HAP-1 (cell line): Measurements from ENCODE around the gene BRD7.

Experiments
- DNase-seq, 2 experiments: peaks; one replicate each; pipeline ENCODE4 v3.0.0-alpha.2; 2016 to 2020; ENCODE audit warnings: low spot score in 2 of 2
- H3K27me3 ChIP-seq: fragments of 250-450 bp; sonication (Bioruptor Pico); 2 replicates; pipeline ENCODE4 v1.5.1; 2020; ENCODE audit warnings: low read depth, mild to moderate bottlenecking, moderate library complexity
- H3K36me3 ChIP-seq: fragments of 250-450 bp; sonication (Bioruptor Pico); replicated peaks from 2 replicates; pipeline ENCODE4 v1.5.1; 2020; ENCODE audit warnings: mild to moderate bottlenecking
- H3K4me1 ChIP-seq: fragments of 250-450 bp; sonication (Bioruptor Pico); 2 replicates; pipeline ENCODE4 v1.5.1; 2020; ENCODE audit warnings: mild to moderate bottlenecking
- H3K4me3 ChIP-seq: fragments of 250-450 bp; sonication (Bioruptor Pico); 2 replicates; pipeline ENCODE4 v1.5.1; 2020; ENCODE audit warnings: mild to moderate bottlenecking, moderate library complexity
- H3K9me3 ChIP-seq: fragments of 250-450 bp; sonication (Bioruptor Pico); 2 replicates; pipeline ENCODE4 v1.5.1; 2020; ENCODE audit warnings: mild to moderate bottlenecking, moderate library complexity
- in situ Hi-C: fragments of 300-500 bp; cut with MboI; formaldehyde crosslinking; loops from 3 replicates; pipeline ENCODE4 v1.14.3; 2020; ENCODE audit warnings: low sequenced_read_pairs, inconsistent platforms, mixed read lengths

BRD7 gene

DNA sequence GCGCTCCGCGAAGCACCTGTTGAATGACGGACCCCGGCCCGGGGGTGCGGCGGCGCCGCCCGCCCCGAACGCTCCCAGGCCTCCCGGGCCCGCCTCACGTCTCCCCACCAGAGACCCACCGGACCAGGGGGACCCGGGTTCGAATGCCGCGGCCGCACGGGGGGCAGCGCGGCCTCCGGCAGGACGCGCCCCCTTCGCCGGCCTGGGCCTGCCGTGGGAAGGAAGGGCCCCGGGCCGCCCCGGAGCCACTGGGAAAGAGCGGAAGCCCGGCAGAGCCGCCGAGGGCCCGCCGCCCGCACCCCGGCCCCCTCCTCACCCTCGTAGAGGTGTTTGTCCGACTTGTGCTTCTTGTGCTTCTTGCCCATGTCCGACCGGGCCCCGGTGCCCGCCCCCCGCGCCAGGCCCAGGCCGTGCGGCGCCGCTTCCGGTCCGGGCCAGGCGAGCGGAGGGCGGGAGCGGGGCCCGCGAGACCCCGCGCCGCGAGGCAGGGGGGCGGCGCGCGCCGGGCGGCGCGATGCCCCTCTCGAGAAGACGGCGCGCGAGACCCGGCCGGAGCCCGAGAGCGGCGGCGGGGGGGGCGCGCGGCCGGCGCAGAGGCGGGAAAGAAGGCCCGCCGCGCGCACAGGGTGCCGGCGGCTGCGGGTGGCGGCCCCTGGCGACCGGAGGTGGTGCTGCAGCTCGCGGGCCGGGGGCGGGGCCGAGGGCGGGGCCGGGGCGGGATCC lies at the start of gene BRD7:
BRD7 (minus strand) TSS at position 579 of the 723 bp plus-strand sequence; CDS start at position 365, 214 bp downstream.
- Histone ChIP-seq H3K4me1 (peaks cover 10% of the 10 kb centered on the region; the same call in 1 of the 2 replicates), H3K4me3 (peak within 1 kb of the TSS; percentile 58), H3K36me3 (peaks cover 29% of the 10 kb centered on the region), H3K27me3 (no peaks in the 10 kb centered on the region), H3K9me3 (no peaks in the 10 kb centered on the region)
- in situ Hi-C loops, result loop anchor here (25.0 kb wide), 1 partner anchor 444 kb away; no protein-coding TSS in a partner anchor
- DNase-seq, result peak; percentile 60 to 77

DNA sequence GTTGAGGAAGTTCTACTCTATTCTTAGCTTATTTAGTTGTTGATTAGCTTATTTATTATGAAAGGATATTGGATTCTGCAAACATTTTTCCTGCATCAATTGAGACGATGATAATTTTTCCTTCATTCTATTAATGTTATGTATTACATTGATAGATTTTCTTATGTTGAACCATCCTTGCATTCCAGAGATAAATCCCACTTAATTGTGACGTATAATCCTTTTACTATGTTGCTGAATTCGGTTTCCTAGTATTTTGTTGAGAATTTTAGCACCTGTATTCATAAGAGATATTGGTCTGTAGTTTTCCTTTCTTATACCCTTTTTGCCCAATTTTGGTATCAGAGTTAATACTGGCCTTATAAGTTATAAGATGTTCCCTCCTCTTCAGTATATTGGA lies 47.6 kb upstream of the BRD7 start:
- DNase-seq, result no peak
- H3K36me3 ChIP-seq, result no peaks in the 10 kb centered on the region
- H3K4me1 ChIP-seq, result no peaks in the 10 kb centered on the region
- H3K4me3 ChIP-seq, result no peak overlapping the region
- in situ Hi-C loops, result no loop called here
- no peaks in the 10 kb centered on the region for H3K27me3 ChIP-seq
- peaks cover 14% of the 10 kb centered on the region for H3K9me3 ChIP-seq

DNA sequence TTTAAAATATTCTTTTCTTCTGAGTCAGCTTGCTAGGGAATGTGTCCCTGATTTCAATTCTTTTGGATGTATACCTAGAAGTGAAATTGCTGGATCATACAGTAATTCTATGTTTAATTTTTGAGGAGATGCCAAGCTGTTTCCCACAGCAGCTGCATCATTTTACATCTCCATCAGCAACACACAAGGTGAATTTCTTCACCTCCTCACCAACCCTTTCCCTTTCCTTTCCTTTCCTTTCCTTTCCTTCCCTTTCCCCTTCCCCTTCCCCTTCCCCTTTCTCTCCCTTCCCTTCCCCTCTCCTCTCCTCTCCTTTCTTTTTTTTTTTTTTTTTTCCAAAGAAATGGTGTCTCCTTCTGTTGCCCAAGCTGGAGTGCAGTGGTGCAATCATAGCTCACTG lies 45.4 kb upstream of the BRD7 start:
- Histone ChIP-seq H3K4me1 (no peaks in the 10 kb centered on the region), H3K9me3 (peaks cover 9% of the 10 kb centered on the region), H3K4me3 (no peak overlapping the region), H3K27me3 (no peaks in the 10 kb centered on the region), H3K36me3 (no peaks in the 10 kb centered on the region)
- no peak for DNase-seq
- in situ Hi-C loops, result no loop called here

- in situ Hi-C loops, result no loop called here
- no peaks in the 10 kb centered on the region for H3K9me3 ChIP-seq
Measured at GRCh38 chr16:50411034-50411433, 42.2 kb upstream of the BRD7 start.

DNA sequence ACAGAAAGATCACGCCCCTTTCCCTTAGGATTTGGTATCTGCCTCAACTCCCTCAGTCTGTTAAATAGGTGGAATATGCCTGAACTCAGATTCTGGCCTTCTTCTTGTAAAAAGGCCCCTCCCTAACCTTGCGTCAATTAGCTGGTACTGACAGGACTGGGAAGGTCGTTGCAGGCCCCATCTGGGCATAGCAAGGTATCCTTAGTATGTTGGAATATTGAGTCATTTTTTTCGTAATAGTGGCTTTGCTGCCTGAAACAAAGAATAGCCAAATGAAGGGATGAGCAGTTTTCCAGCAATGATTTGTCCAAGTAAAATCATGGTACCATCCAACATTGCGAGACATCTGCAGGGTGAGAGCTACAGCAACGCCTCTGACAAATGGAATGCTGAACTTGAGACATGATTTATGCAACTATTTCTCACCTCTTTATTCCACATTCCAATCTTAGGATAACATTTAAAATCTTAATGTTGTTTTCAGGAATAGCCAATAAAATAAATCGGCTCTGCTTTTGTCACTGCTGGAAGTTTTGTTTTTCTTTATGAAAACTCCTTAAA lies 39.3 kb upstream of the BRD7 start:
- Histone ChIP-seq H3K36me3 (no peaks in the 10 kb centered on the region), H3K4me1 (no peaks in the 10 kb centered on the region), H3K27me3 (no peaks in the 10 kb centered on the region), H3K4me3 (no peak overlapping the region), H3K9me3 (no peaks in the 10 kb centered on the region)
- in situ Hi-C loops, result no loop called here
- DNase-seq, result no peak

More at GRCh38 chr16:50411034-50411433, 42.2 kb upstream of the BRD7 start:
- Histone ChIP-seq H3K4me3 (no peak overlapping the region), H3K27me3 (no peaks in the 10 kb centered on the region), H3K36me3 (no peaks in the 10 kb centered on the region), H3K4me1 (no peaks in the 10 kb centered on the region)
- DNase-seq, result no peak

GRCh38 chr16:50407351-50407750 lies 38.6 kb upstream of the BRD7 start:
- H3K9me3 ChIP-seq, result no peaks in the 10 kb centered on the region
- DNase-seq, result no peak
- no peaks in the 10 kb centered on the region for H3K36me3 ChIP-seq
- H3K27me3 ChIP-seq, result no peaks in the 10 kb centered on the region
- H3K4me3 ChIP-seq, result no peak overlapping the region
- in situ Hi-C loops, result no loop called here
- no peaks in the 10 kb centered on the region for H3K4me1 ChIP-seq

DNA sequence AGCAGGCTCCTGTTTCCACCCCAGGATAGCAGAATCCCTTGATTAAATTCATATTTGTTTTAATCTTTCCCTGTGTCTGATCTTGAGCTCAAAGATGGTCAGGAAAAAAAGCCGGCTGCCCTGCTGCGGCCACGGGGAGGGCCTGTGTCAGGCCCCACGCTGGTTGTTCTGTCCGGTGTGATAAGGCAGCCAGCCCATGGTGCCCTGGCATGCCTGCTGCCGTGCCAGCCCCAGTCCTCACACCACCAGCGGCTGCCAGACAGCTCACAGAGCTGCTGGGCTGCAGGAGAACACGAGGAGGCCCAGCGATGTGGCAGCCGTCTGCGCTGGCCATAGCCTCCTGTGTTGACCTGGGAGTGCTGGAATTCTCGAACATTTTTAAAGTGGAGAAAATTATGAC lies 34.7 kb upstream of the BRD7 start:
- no peaks in the 10 kb centered on the region for H3K27me3 ChIP-seq
- no peak for DNase-seq
- H3K9me3 ChIP-seq, result no peaks in the 10 kb centered on the region
- H3K4me1 ChIP-seq, result no peaks in the 10 kb centered on the region
- in situ Hi-C loops, result no loop called here
- no peak overlapping the region for H3K4me3 ChIP-seq
- H3K36me3 ChIP-seq, result no peaks in the 10 kb centered on the region

- H3K4me3 ChIP-seq, result no peak overlapping the region
- DNase-seq, result no peak
- no peaks in the 10 kb centered on the region for H3K27me3 ChIP-seq
- no peaks in the 10 kb centered on the region for H3K36me3 ChIP-seq
- in situ Hi-C loops, result no loop called here
- no peaks in the 10 kb centered on the region for H3K9me3 ChIP-seq
- H3K4me1 ChIP-seq, result no peaks in the 10 kb centered on the region
Measured at GRCh38 chr16:50402298-50402895, 33.6 kb upstream of the BRD7 start.

DNA sequence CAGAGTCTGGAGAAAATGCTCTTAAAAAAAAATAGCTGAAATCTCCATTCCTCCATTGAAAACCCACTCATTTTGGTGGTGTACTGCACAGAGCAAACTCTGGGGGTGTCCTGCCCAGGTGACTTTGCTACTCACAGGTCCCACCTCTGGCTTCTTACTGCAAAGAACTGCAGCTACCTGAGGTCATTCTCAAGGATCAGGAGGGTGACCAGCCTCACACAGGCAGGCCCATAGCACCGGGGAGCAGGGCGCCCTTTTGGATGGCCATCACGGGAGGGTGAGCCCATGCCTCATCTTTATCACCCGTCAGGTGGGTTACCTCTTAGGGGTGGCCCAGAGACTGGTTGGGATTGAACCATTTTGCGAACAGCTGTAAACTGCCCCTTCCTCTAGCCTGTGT lies 32.6 kb upstream of the BRD7 start:
- Histone ChIP-seq H3K27me3 (no peaks in the 10 kb centered on the region), H3K36me3 (no peaks in the 10 kb centered on the region), H3K4me3 (no peak overlapping the region), H3K4me1 (no peaks in the 10 kb centered on the region), H3K9me3 (no peaks in the 10 kb centered on the region)
- in situ Hi-C loops, result no loop called here
- no peak for DNase-seq

GRCh38 chr16:50400967-50401348 lies 32.2 kb upstream of the BRD7 start:
- no peak for DNase-seq
- in situ Hi-C loops, result no loop called here
- H3K4me1 ChIP-seq, result no peaks in the 10 kb centered on the region
- H3K27me3 ChIP-seq, result no peaks in the 10 kb centered on the region
- no peaks in the 10 kb centered on the region for H3K9me3 ChIP-seq
- no peak overlapping the region for H3K4me3 ChIP-seq
- H3K36me3 ChIP-seq, result no peaks in the 10 kb centered on the region

DNA sequence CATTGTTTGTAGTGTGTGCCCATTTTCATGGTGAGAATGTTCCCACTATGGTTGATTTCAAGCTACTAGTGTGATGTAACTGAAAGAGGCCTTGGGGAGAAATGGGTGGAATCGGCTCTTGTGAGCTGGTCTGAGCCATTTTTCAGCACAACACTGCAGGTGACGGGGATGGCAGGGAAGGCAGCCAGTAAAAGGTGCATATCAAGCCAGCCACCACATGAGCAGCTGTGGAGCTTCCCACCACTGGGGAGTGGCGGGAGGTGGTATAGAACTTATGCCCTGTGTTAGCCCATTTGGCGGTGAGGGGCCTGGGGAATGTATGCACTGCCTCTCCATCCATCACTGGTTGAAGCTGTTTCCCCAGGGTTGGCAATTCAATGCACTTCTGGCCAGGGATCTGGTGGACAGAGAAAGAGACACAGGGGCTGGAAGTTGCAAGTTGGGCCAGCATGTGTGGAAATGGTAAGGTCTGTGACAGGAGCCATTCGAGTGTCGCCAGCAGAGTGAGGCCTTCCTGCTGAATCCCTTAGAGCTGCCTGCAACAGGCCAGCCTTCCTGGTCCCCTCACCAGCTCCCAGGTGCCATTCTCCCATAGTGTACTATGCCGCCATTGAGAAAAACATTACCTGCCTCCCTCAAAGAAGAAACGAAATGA lies 31.7 kb upstream of the BRD7 start:
- Histone ChIP-seq H3K36me3 (no peaks in the 10 kb centered on the region), H3K4me3 (no peak overlapping the region), H3K4me1 (no peaks in the 10 kb centered on the region), H3K9me3 (no peaks in the 10 kb centered on the region), H3K27me3 (no peaks in the 10 kb centered on the region)
- in situ Hi-C loops, result no loop called here
- DNase-seq, result no peak

DNA sequence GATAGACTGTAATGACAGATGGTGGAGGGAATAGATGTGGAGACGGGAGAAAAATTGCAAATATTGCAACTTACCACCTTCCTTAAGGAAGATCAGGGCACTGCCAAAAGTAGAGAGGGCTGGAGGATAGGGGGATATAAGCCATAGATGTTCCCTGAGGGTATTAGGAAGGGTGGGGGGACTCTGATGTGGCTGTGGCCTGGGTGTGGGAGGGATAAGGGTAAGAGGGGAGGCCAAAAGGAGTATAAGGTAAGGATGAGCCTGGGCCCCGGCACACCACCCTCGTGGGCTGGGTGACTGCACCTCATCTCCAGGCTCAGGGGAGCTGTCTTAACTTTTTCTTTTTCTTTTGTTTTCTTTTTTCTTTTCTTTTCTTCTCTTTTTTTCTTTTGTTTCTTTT lies 30.6 kb upstream of the BRD7 start:
- Histone ChIP-seq H3K27me3 (no peaks in the 10 kb centered on the region), H3K4me1 (no peaks in the 10 kb centered on the region), H3K4me3 (no peak overlapping the region), H3K9me3 (no peaks in the 10 kb centered on the region), H3K36me3 (no peaks in the 10 kb centered on the region)
- no peak for DNase-seq
- in situ Hi-C loops, result no loop called here

DNA sequence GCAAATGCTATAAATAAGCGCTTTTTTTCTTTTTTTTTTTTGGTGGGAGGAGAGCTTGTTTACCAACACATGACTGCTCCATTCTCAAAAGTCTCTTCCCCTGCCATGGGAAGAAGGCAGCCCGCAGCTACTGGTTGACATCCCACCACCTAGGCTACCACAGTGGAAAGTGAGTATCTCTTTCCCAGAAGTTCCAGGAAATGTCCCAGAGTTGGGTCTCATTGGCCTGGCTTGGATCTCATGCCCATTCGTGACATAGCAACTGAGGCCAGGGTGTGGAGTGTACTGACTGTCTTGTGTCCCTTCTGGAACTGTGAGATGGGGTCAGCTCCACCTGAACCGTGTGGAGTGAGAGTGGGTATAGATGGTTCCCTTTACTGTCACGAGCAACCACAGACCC lies 29.5 kb upstream of the BRD7 start:
- Histone ChIP-seq H3K36me3 (no peaks in the 10 kb centered on the region), H3K9me3 (no peaks in the 10 kb centered on the region), H3K4me3 (no peak overlapping the region), H3K27me3 (no peaks in the 10 kb centered on the region), H3K4me1 (no peaks in the 10 kb centered on the region)
- in situ Hi-C loops, result no loop called here
- no peak for DNase-seq
